A673 (cell line): ENCODE data around the gene GCDH. TPM values are rescaled to one million over a fixed set of nuclear protein-coding genes. Genes with fewer than 3 reads are reported as not detected.

ENCODE experiments used
- BruUV-seq: library from RNA; stranded (reverse); fragments of 400-500 nt; replicated peaks from 2 replicates; lab custom pipeline; 2021; lab: Mats Ljungman, UMichigan
- CTCF ChIA-PET: fragments of 300-600 bp; sonication (Branson Sonifier 250); formaldehyde crosslinking; loops from one replicate; lab custom pipeline; 2022; ENCODE audit warnings: antibody characterized with exemption; lab: Charles Lee
- POLR2A ChIA-PET: fragments of 300-600 bp; sonication (Branson Sonifier 250); formaldehyde crosslinking; loops from one replicate; lab custom pipeline; 2022; ENCODE audit warnings: antibody characterized with exemption; ENCODE audit not compliant: low non-redundant PET; lab: Charles Lee
- DNase-seq: peaks from one replicate; pipeline ENCODE4 v3.0.0-alpha.2; 2015; ENCODE audit warnings: low spot score
- H3K27ac ChIP-seq: fragments of 200-600 bp; sonication (generic); 2 replicates; pipeline ENCODE4 v1.5.1; 2016; ENCODE audit warnings: mixed run types, low read depth, mild to moderate bottlenecking, mixed read lengths, antibody characterized with exemption, low read length; ENCODE audit not compliant: poor library complexity, severe bottlenecking
- H3K27me3 ChIP-seq: fragments of 200-600 bp; sonication (generic); replicated peaks from 2 replicates; pipeline ENCODE4 v1.6.1; 2017; ENCODE audit warnings: mixed run types, low read depth, mild to moderate bottlenecking, mixed read lengths, antibody characterized with exemption, low read length; ENCODE audit not compliant: insufficient read depth, poor library complexity
- H3K36me3 ChIP-seq: fragments of 200-600 bp; sonication (generic); 2 replicates; pipeline ENCODE4 v1.6.1; 2016; ENCODE audit warnings: mixed run types, mild to moderate bottlenecking, mixed read lengths, antibody characterized with exemption, low read length; ENCODE audit not compliant: insufficient read depth, poor library complexity, severe bottlenecking
- H3K4me1 ChIP-seq: fragments of 200-600 bp; sonication (generic); 2 replicates; pipeline ENCODE4 v1.6.1; 2017; ENCODE audit warnings: mixed run types, mild to moderate bottlenecking, mixed read lengths, antibody characterized with exemption, low read length; ENCODE audit not compliant: insufficient read depth, poor library complexity, severe bottlenecking
- H3K4me3 ChIP-seq: fragments of 200-600 bp; sonication (generic); 2 replicates; pipeline ENCODE4 v1.5.1; 2016; ENCODE audit warnings: low read depth, mixed run types, mild to moderate bottlenecking, mixed read lengths, low read length; ENCODE audit not compliant: poor library complexity, severe bottlenecking
- H3K9me3 ChIP-seq: fragments of 200-600 bp; sonication (generic); 2 replicates; pipeline ENCODE4 v1.6.1; 2016; ENCODE audit warnings: mixed run types, low read depth, mild to moderate bottlenecking, mixed read lengths, antibody characterized with exemption, low read length; ENCODE audit not compliant: poor library complexity, severe bottlenecking
- EZH2 ChIP-seq: fragments of 200-600 bp; sonication (generic); IDR thresholded peaks from 2 replicates; pipeline ENCODE4 v1.6.1; 2017; ENCODE audit warnings: borderline replicate concordance, low read depth, mild to moderate bottlenecking, mixed read lengths, antibody characterized with exemption, low read length; ENCODE audit not compliant: poor library complexity, severe bottlenecking
- intact Hi-C: fragments of 100-400 bp; cut with micrococcal nuclease; formaldehyde crosslinking; loops from one replicate; pipeline ENCODE4 v1.10.0; 2022; ENCODE audit not compliant: unreplicated experiment
- total RNA-seq: library from RNA; stranded (reverse); gene quantifications from 2 replicates; pipeline ENCODE4 v1.2.3, GENCODE V29; 2021
- TF ChIP-seq, protein P1 (sequence below): fragments of 300-800, 200-600 bp; sonication (generic); conservative IDR thresholded peaks from 2 replicates; pipeline ENCODE4 v1.5.1; 2017; ENCODE audit warnings: low read depth, mild to moderate bottlenecking, antibody characterized with exemption, low read length, moderate library complexity, mixed read lengths

GCDH gene
- total RNA-seq, 1 experiment from 2014 or later = 47.3 TPM

- no peak for DNase-seq
- Histone ChIP-seq H3K27me3 (no peaks in the 10 kb centered on the region), H3K9me3 (no peaks in the 10 kb centered on the region), H3K4me1 (no peaks in the 10 kb centered on the region), H3K36me3 (peaks cover 14% of the 10 kb centered on the region), H3K27ac (no peak overlapping the region), H3K4me3 (no peak overlapping the region)
- TF ChIP-seq, protein P1, sequence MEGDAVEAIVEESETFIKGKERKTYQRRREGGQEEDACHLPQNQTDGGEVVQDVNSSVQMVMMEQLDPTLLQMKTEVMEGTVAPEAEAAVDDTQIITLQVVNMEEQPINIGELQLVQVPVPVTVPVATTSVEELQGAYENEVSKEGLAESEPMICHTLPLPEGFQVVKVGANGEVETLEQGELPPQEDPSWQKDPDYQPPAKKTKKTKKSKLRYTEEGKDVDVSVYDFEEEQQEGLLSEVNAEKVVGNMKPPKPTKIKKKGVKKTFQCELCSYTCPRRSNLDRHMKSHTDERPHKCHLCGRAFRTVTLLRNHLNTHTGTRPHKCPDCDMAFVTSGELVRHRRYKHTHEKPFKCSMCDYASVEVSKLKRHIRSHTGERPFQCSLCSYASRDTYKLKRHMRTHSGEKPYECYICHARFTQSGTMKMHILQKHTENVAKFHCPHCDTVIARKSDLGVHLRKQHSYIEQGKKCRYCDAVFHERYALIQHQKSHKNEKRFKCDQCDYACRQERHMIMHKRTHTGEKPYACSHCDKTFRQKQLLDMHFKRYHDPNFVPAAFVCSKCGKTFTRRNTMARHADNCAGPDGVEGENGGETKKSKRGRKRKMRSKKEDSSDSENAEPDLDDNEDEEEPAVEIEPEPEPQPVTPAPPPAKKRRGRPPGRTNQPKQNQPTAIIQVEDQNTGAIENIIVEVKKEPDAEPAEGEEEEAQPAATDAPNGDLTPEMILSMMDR = no peak
- TF ChIP-seq EZH2 = no peak
- intact Hi-C loops = no loop called here
- no TSS peak for BruUV-seq
- CTCF ChIA-PET = no interaction called here
- POLR2A ChIA-PET = no interaction called here
Observed at GRCh38 chr19:12899891-12900518, 9.0 kb downstream of the GCDH start.

DNA sequence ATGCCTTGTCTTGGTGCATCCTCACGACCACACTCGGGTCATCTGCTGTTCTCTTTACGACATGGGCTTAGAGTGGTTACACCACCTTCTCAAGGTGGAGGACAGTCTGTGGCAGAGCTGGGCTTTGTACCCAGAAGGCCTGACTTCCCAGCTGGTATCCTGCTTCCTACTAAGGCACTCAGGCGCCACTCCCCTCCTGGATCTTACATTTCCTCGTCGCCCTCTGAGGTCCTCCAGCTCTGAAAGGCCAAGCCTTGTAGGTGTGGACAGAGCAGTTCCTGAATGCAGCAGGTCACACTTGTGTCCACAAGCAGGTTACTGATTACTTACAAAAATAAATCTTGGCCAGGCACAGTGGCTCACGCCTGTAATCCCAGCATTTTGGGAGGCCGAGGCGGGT lies 16.2 kb downstream of the GCDH start:
- Histone ChIP-seq H3K27ac (no peak overlapping the region), H3K36me3 (no peaks in the 10 kb centered on the region), H3K27me3 (no peaks in the 10 kb centered on the region), H3K4me3 (no peak overlapping the region), H3K4me1 (peaks cover 4% of the 10 kb centered on the region), H3K9me3 (no peaks in the 10 kb centered on the region)
- TF ChIP-seq EZH2 = no peak
- TF ChIP-seq, protein P1 = no peak
- no peak for DNase-seq
- ChIA-PET POLR2A (no interaction called here), CTCF (interaction anchor here (0.6 kb wide), 2 partner anchors 9 to 1597 kb away, joined by 3 to 8 read pairs; no protein-coding TSS in a partner anchor)
- intact Hi-C loops = no loop called here
- BruUV-seq = no TSS peak

GRCh38 chr19:12912571-12912970 lies 21.6 kb downstream of the GCDH start:
- POLR2A ChIA-PET = interaction anchor here (0.7 kb wide), 1 partner anchor 22 kb away, joined by 8 read pairs; the partner anchor contains the start of gene GCDH

More at GRCh38 chr19:12912571-12912970, 21.6 kb downstream of the GCDH start:
- Histone ChIP-seq H3K27me3 (no peaks in the 10 kb centered on the region), H3K4me3 (peak overlapping the region; percentile 8), H3K4me1 (peaks cover 26% of the 10 kb centered on the region), H3K27ac (peak overlapping the region; percentile 76), H3K9me3 (no peaks in the 10 kb centered on the region), H3K36me3 (no peaks in the 10 kb centered on the region)
- TF ChIP-seq, protein P1 = no peak
- no peak for TF ChIP-seq EZH2
- CTCF ChIA-PET = interaction anchor here (1.5 kb wide), 1 partner anchor 27 kb away, joined by 3 read pairs; no protein-coding TSS in a partner anchor
- no TSS peak for BruUV-seq
- no peak for DNase-seq
- intact Hi-C loops = no loop called here
